Renal cortical epithelial cell (primary cell): ENCODE results near the gene EPHA1. TPM values are rescaled to one million over a fixed set of nuclear protein-coding genes. Genes with fewer than 3 reads are reported as not detected.

Experiments
- DNase-seq: peaks from one replicate; pipeline ENCODE4 v3.0.0-alpha.2; 2011; ENCODE audit warnings: low read depth
- total RNA-seq: library from RNA; depleted of rRNA; stranded (reverse); fragments of >200 nt; gene quantifications from 2 replicates; pipeline ENCODE4 v1.2.3, GENCODE V29; 2014

The EPHA1 gene
- total RNA-seq, 1 donor from 2014 or later = 4.8 TPM

- no peak for DNase-seq
These were observed 34.1 kb downstream of the EPHA1 start for GRCh38 chr7:143374561-143374960.

- DNase-seq = no peak
These were observed 35.3 kb downstream of the EPHA1 start for GRCh38 chr7:143373255-143373794.

GRCh38 chr7:143372070-143372469 lies 36.6 kb downstream of the EPHA1 start:
- peak; percentile 57 for DNase-seq

GRCh38 chr7:143369678-143370651 lies 38.7 kb downstream of the EPHA1 start:
- DNase-seq = peak; percentile 73

- no peak for DNase-seq
These were observed 40.3 kb downstream of the EPHA1 start for GRCh38 chr7:143368387-143368786.

- DNase-seq = peak; percentile 86
These were observed 40.7 kb downstream of the EPHA1 start for GRCh38 chr7:143367972-143368371.

- DNase-seq = no peak
These were observed 45.4 kb downstream of the EPHA1 start for GRCh38 chr7:143363016-143363937.

- no peak for DNase-seq
These were observed 46.3 kb downstream of the EPHA1 start, which contains the start of gene FAM131B for GRCh38 chr7:143362131-143363015. FAM131B (minus strand) TSS chr7:143362713; CDS start chr7:143362603, 110 bp downstream.

GRCh38 chr7:143361552-143362130 lies 47.0 kb downstream of the EPHA1 start:
- no peak for DNase-seq

GRCh38 chr7:143360788-143361551 lies 47.7 kb downstream of the EPHA1 start:
- no peak for DNase-seq

- DNase-seq = no peak
These were observed 48.8 kb downstream of the EPHA1 start for GRCh38 chr7:143359771-143360353.

GRCh38 chr7:143358626-143359025 lies 50.0 kb downstream of the EPHA1 start:
- no peak for DNase-seq

GRCh38 chr7:143356414-143357050 lies 52.1 kb downstream of the EPHA1 start:
- DNase-seq = no peak

GRCh38 chr7:143355450-143356385 lies 52.9 kb downstream of the EPHA1 start:
- DNase-seq = no peak

- no peak for DNase-seq
These were observed 53.7 kb downstream of the EPHA1 start for GRCh38 chr7:143354965-143355364.

- DNase-seq = no peak
These were observed 54.3 kb downstream of the EPHA1 start for GRCh38 chr7:143354376-143354775.

GRCh38 chr7:143352531-143353002 lies 56.1 kb downstream of the EPHA1 start:
- DNase-seq = no peak

GRCh38 chr7:143351574-143351973 lies 57.1 kb downstream of the EPHA1 start:
- no peak for DNase-seq
